ENCODE measurements around the gene PKIB.

PKIB gene

GRCh38 chr6:122669868-122670267 lies 59.7 kb downstream of the PKIB start:
- no peak for DNase-seq

- DNase-seq: no peak
These were observed 61.0 kb downstream of the PKIB start for GRCh38 chr6:122671251-122671650.

GRCh38 chr6:122673343-122673961 lies 63.2 kb downstream of the PKIB start:
- DNase-seq: no peak

- no peak for DNase-seq
These were observed 65.9 kb downstream of the PKIB start for GRCh38 chr6:122676146-122676545.

- DNase-seq: no peak
These were observed 66.5 kb downstream of the PKIB start for GRCh38 chr6:122676688-122677087.

- no peak for DNase-seq
These were observed 67.2 kb downstream of the PKIB start for GRCh38 chr6:122677406-122677805.

- no peak for DNase-seq
These were observed 68.6 kb downstream of the PKIB start for GRCh38 chr6:122678841-122679240.

GRCh38 chr6:122681705-122682104 lies 71.5 kb downstream of the PKIB start:
- DNase-seq: no peak

GRCh38 chr6:122683989-122684651 lies 73.9 kb downstream of the PKIB start:
- DNase-seq: no peak

GRCh38 chr6:122692175-122692598 lies 82.0 kb downstream of the PKIB start:
- DNase-seq: no peak

- DNase-seq: no peak
These were observed 82.8 kb downstream of the PKIB start for GRCh38 chr6:122692807-122693580.

- DNase-seq: no peak
These were observed 83.9 kb downstream of the PKIB start for GRCh38 chr6:122694075-122694474.

- DNase-seq: no peak
These were observed 84.4 kb downstream of the PKIB start for GRCh38 chr6:122694602-122695001.

- DNase-seq: no peak
These were observed 85.0 kb downstream of the PKIB start for GRCh38 chr6:122695188-122695587.

- no peak for DNase-seq
These were observed 85.9 kb downstream of the PKIB start for GRCh38 chr6:122696079-122696478.

- no peak for DNase-seq
These were observed 86.6 kb downstream of the PKIB start for GRCh38 chr6:122696853-122697252.

GRCh38 chr6:122697458-122697857 lies 87.3 kb downstream of the PKIB start:
- no peak for DNase-seq

- no peak for DNase-seq
These were observed 91.5 kb downstream of the PKIB start for GRCh38 chr6:122701666-122702065.

- DNase-seq: no peak
These were observed 92.6 kb downstream of the PKIB start for GRCh38 chr6:122702841-122703240.

- DNase-seq: no peak
These were observed 93.9 kb downstream of the PKIB start for GRCh38 chr6:122704066-122704465.

- no peak for DNase-seq
These were observed 99.8 kb downstream of the PKIB start for GRCh38 chr6:122709922-122710512.

GRCh38 chr6:122710908-122711635 lies 100.9 kb downstream of the PKIB start:
- no peak for DNase-seq

- no peak for DNase-seq
These were observed 101.9 kb downstream of the PKIB start for GRCh38 chr6:122712093-122712447.

Data from stimulated activated CD4-positive, alpha-beta T cell treated with anti-CD3 and anti-CD28 coated beads, Interleukin-2, amount 100 ng/mL, for 24 hours (primary cell).